ENCODE measurements around the gene KCNRG. TPM values are rescaled to one million over a fixed set of nuclear protein-coding genes. Genes with fewer than 3 reads are reported as not detected.

KCNRG gene
- total RNA-seq, 4 donors from 2014 or later: 0.32 to 6.7 (median 3.4) TPM

- Histone ChIP-seq H3K9me3 (no peaks in the 10 kb centered on the region), H3K36me3 (peaks cover 0 to 16% of the 10 kb centered on the region in 2 donors), H3K4me3 (no peak overlapping the region), H3K4me1 (peaks cover 0 to 14% (median 0%) of the 10 kb centered on the region in 3 donors), H3K27me3 (no peaks in the 10 kb centered on the region), H3K27ac (no peak overlapping the region)
- ATAC-seq: no peak
- TF ChIP-seq POLR2A (IDR thresholded peaks at IDR 0.05) (no peak), EP300 (IDR thresholded peaks at IDR 0.05) (no peak), POLR2AphosphoS5 (IDR thresholded peaks at IDR 0.05) (no peak), CTCF (IDR thresholded peaks at IDR 0.05) (no peak)
Measured at GRCh38 chr13:49993111-49993510, 22.1 kb upstream of the KCNRG start.

GRCh38 chr13:49993666-49994065 is 21.6 kb upstream of the KCNRG start:
- no peak for TF ChIP-seq EP300 (IDR thresholded peaks at IDR 0.05)
- no peak for TF ChIP-seq POLR2A (IDR thresholded peaks at IDR 0.05)
- no peak for TF ChIP-seq CTCF (IDR thresholded peaks at IDR 0.05)
- no peak for TF ChIP-seq POLR2AphosphoS5 (IDR thresholded peaks at IDR 0.05)
- WGBS, 2 donors (ENCODE audit: low coverage in 1 of 2): 76 to 100% methylated on average over 3 to 5 of the region's 5 CpGs

DNA sequence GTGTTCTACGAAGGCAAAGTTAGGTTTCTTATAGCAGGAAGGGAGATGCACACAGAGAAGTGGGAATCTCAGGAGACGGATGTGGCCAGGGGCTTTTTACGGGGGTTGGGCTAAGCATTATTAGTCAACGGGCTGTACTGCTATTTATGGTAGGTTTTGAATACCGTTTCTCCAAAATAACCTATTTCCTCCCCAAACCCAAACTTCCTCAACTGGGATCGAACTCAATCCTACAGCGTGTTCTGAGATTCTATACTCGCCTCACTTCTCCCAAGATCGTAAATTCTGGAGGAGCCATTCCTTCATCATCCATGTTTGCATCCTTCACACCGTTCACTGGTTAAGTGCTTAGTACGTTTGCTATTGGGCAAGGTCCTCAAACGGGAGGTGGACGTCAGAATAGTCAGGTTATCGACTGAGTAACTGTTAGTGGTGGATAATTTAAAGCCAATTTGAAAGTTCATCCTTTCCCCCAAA is 19.6 kb upstream of the KCNRG start:
- peaks cover 0 to 16% of the 10 kb centered on the region in 2 donors for H3K36me3 ChIP-seq
- peak overlapping the region; percentile 67 to 85 for H3K4me3 ChIP-seq
- WGBS, 2 donors (ENCODE audit: low coverage in 1 of 2): 31 to 46% methylated on average over 9 to 14 of the region's 14 CpGs
- peak overlapping the region; percentile 89 to 100 (median 98) for H3K27ac ChIP-seq
- H3K27me3 ChIP-seq: no peaks in the 10 kb centered on the region
- TF ChIP-seq EP300 (IDR thresholded peaks at IDR 0.05) (no peak), CTCF (IDR thresholded peaks at IDR 0.05) (no peak), POLR2A (IDR thresholded peaks at IDR 0.05) (no peak), POLR2AphosphoS5 (IDR thresholded peaks at IDR 0.05) (no peak)
- no peaks in the 10 kb centered on the region for H3K9me3 ChIP-seq
- peaks cover 0 to 39% (median 18%) of the 10 kb centered on the region in 3 donors for H3K4me1 ChIP-seq
- no peak for ATAC-seq

More at GRCh38 chr13:49993666-49994065, 21.6 kb upstream of the KCNRG start:
- H3K9me3 ChIP-seq: no peaks in the 10 kb centered on the region
- H3K27me3 ChIP-seq: no peaks in the 10 kb centered on the region
- peaks cover 0 to 19% (median 3%) of the 10 kb centered on the region in 3 donors for H3K4me1 ChIP-seq
- H3K27ac ChIP-seq: no peak overlapping the region
- no peak overlapping the region for H3K4me3 ChIP-seq
- ATAC-seq: no peak
- H3K36me3 ChIP-seq: peaks cover 0 to 15% of the 10 kb centered on the region in 2 donors

DNA sequence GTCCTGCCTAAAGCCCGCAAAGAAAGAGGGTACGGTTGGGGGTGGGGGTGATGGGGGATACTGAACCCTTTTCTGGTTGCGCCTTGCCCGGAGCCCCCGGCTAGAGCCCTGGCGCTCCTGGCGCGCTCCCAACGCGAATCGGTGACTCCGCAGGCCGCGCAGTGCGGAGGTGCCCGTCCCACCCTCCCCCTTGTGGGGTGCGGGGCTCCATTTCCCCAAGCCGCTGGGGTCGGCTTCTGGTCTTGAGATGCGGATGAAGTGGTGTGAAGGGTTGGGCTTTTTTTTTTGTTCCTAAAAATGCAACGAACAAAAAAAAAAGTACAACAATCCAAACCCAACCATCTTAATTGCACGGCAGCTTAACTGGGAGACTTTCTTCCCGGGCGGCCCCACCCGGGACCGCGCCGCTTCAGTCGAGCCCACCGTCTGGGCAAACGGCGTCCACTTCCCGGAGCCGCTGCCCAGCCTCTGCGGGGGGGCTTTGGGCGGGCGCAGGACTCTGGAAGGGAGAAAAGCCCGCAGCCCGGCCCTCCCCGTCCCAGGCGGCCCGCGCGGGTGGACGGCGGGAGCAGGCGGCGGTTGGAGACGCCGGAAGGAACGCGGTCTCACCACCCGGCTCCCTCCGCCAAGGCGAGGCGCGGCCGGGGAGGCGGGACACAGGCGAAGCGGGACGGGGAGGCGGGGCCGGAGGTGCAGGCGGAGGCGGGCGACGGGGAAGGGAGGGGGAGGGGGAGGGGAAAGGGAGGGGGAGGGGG is 18.9 kb upstream of the KCNRG start:
- peak overlapping the region; percentile 67 to 85 for H3K4me3 ChIP-seq
- no peaks in the 10 kb centered on the region for H3K27me3 ChIP-seq
- H3K4me1 ChIP-seq: peaks cover 0 to 46% (median 22%) of the 10 kb centered on the region in 3 donors
- TF ChIP-seq EP300 (IDR thresholded peaks at IDR 0.05) (no peak), POLR2AphosphoS5 (IDR thresholded peaks at IDR 0.05) (peak; percentile 86), POLR2A (IDR thresholded peaks at IDR 0.05) (peak; percentile 67 to 86)
- peak overlapping the region; percentile 89 to 100 (median 98) for H3K27ac ChIP-seq
- ATAC-seq: peak; percentile 90
- 0% methylated on average over 3 to 10 of the region's 68 CpGs for WGBS, 2 donors (ENCODE audit: low coverage in 1 of 2)
- H3K9me3 ChIP-seq: no peaks in the 10 kb centered on the region
- H3K36me3 ChIP-seq: peaks cover 0 to 14% of the 10 kb centered on the region in 2 donors

GRCh38 chr13:49996951-49997895 is 18.0 kb upstream of the KCNRG start, which contains the start of gene TRIM13:
TRIM13 (plus strand) TSS chr13:49997042; CDS start chr13:50011941, 14,899 bp downstream.
- no peaks in the 10 kb centered on the region for H3K9me3 ChIP-seq
- peak; percentile 82 for ATAC-seq

More at GRCh38 chr13:49996951-49997895, 18.0 kb upstream of the KCNRG start, which contains the start of gene TRIM13:
- peak within 1 kb of the TSS; percentile 96 to 100 (median 98) for H3K27ac ChIP-seq
- TF ChIP-seq POLR2A (IDR thresholded peaks at IDR 0.05) (peak; percentile 27 to 37), POLR2AphosphoS5 (IDR thresholded peaks at IDR 0.05) (peak; percentile 43), CTCF (IDR thresholded peaks at IDR 0.05) (peak; percentile 74 to 92 (median 76)), EP300 (IDR thresholded peaks at IDR 0.05) (no peak)
- no peaks in the 10 kb centered on the region for H3K27me3 ChIP-seq
- H3K36me3 ChIP-seq: peaks cover 0 to 14% of the 10 kb centered on the region in 2 donors
- H3K4me3 ChIP-seq: peak within 1 kb of the TSS; percentile 81 to 85
- WGBS, 2 donors (ENCODE audit: low coverage in 1 of 2): 4% methylated on average over 4 to 6 of the region's 56 CpGs
- H3K4me1 ChIP-seq: peaks cover 0 to 55% (median 27%) of the 10 kb centered on the region in 3 donors
